ENCODE data around the gene COG5.

The COG5 gene

GRCh38 chr7:107527196-107527595, 36.5 kb downstream of the COG5 start:
- H3K4me3 ChIP-seq (ENCODE audit: low read depth, low read length), result no peak overlapping the region; the same call in 1 of the 2 replicates
- TF ChIP-seq CTCF (IDR thresholded peaks at IDR 0.05; ENCODE audit: control insufficient read depth, extremely low read depth, insufficient read depth), result no peak
- DNase-seq (ENCODE audit: low read depth), result peak; percentile 91

GRCh38 chr7:107526672-107527071, 37.0 kb downstream of the COG5 start:
- DNase-seq (ENCODE audit: low read depth), result no peak
- no peak overlapping the region for H3K4me3 ChIP-seq (ENCODE audit: low read depth, low read length)
- TF ChIP-seq CTCF (IDR thresholded peaks at IDR 0.05; ENCODE audit: control insufficient read depth, extremely low read depth, insufficient read depth), result no peak

GRCh38 chr7:107506674-107507339, 56.9 kb downstream of the COG5 start:
- TF ChIP-seq CTCF (IDR thresholded peaks at IDR 0.05; ENCODE audit: control insufficient read depth, extremely low read depth, insufficient read depth), result no peak
- DNase-seq (ENCODE audit: low read depth), result peak; percentile 86
- 0 out of 2 replicates have a peak overlapping the region, but pooled peaks have one; percentile 12 for H3K4me3 ChIP-seq (ENCODE audit: low read depth, low read length)

- TF ChIP-seq CTCF (IDR thresholded peaks at IDR 0.05; ENCODE audit: control insufficient read depth, extremely low read depth, insufficient read depth), result no peak
- peak; percentile 84 for DNase-seq (ENCODE audit: low read depth)
- H3K4me3 ChIP-seq (ENCODE audit: low read depth, low read length), result 0 out of 2 replicates have a peak overlapping the region, but pooled peaks have one; percentile 12
Observed at GRCh38 chr7:107505997-107506673, 57.6 kb downstream of the COG5 start.

- no peak for TF ChIP-seq CTCF (IDR thresholded peaks at IDR 0.05; ENCODE audit: control insufficient read depth, extremely low read depth, insufficient read depth)
- H3K4me3 ChIP-seq (ENCODE audit: low read depth, low read length), result no peak overlapping the region
Observed at GRCh38 chr7:107505362-107505761, 58.4 kb downstream of the COG5 start.

GRCh38 chr7:107503687-107504086, 60.0 kb downstream of the COG5 start:
- DNase-seq (ENCODE audit: low read depth), result no peak
- no peak overlapping the region for H3K4me3 ChIP-seq (ENCODE audit: low read depth, low read length)
- TF ChIP-seq CTCF (IDR thresholded peaks at IDR 0.05; ENCODE audit: control insufficient read depth, extremely low read depth, insufficient read depth), result no peak

More at GRCh38 chr7:107505362-107505761, 58.4 kb downstream of the COG5 start:
- DNase-seq (ENCODE audit: low read depth), result no peak
